Measurements from ENCODE around the gene LBH.

- TF ChIP-seq GATA3 (IDR thresholded peaks at IDR 0.05; ENCODE audit: low read depth, low read length) = no peak
- no peak for TF ChIP-seq GATA2 (IDR thresholded peaks at IDR 0.05; ENCODE audit: low read depth, low read length)
Observed at GRCh38 chr2:30264274-30264673, 32.9 kb downstream of the LBH start.
